ENCODE data around the gene HOXB9.

The HOXB9 gene

DNA sequence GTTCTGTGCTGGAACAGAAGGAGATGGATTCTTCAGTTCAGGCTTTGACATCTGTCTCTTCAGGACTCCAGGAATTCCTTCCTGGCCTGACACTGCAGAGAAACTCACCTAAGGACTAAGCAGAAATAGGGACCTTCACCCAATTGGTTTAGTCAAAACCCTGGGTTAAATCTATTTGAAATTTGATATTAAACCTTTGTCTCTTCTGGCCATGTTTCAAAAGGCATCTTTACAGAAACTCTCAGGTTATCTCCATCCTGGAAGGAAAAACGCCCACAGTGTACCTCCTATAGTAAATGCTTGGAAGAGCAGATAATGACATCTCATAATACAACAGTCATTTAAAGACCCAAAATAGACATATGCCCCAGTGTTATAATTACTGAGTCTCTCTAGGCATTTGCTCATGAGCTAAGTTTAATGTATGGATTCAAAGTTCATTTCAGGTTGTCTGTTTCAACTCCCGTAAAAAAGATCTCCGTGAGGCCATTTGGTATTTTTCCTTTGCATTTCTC is 42.4 kb downstream of the HOXB9 start:
- DNase-seq (ENCODE audit: low read depth), result no peak

DNA sequence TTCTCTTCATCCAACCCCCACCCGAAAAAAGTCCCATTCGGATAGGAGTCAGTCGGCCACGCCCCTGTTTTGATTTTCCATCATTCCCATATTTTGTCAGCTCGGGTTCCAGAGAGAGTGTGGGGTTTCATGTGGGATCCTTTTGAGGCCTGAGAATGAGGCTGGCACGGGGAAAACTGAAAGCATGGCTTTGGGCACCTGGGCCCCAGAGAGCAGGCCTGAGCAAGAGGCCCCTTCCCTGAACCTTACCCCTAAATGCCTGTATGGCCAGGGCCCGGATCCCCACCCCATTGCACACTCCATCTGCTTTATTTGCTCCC is 43.4 kb downstream of the HOXB9 start:
- DNase-seq (ENCODE audit: low read depth), result no peak

DNA sequence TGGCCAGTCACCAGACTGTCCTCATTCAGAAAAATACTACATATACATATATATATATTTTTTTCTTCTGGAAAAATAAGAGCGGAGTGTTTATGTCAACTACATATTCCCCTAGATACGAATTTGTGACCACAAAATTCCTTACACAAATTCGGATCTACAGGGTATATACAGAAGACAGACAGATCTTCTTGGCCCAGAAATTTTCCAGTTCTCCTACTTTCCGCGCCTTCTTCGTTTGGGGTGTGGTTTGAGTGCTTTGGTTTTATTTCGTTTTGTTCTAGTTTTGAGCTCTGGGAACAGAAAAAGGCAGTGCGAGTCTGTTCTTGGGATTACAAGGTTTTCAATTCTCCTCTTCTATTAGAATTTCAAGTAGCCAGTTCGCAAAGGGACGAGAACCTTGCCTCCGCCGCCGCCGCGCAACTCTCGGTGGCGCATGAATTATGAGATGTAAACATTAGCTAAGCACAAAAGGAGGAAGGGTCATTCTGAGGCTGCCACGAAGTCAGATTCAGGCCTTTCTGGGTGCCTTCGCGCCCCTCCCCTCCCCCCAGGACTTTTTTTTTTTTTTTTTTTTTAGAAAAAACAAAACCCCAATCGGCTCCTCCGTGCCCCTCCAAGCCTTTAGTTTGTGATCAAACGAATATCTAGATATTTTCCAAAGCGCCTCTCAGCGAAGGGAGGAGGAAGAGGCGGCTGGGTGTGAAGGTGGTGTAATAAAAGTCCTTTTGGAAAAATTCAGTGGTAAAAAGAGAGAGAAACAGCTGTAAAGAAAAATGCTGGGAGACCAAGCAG is 46.2 kb downstream of the HOXB9 start:
- DNase-seq (ENCODE audit: low read depth), result no peak

DNA sequence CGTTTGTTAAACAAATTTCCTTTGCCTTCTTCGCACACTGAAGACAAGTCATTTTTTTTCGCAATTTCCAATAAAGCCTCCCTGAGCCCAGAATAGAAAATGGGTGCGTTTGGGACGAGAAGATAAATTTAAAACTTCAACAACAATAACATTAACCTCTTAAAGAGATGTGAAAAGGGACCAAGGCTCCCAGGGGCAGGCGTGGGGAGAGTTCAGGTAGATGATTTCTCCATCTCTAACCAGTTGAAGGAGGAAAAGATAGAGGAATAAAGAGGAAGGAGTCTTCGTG is 46.7 kb downstream of the HOXB9 start:
- no peak for DNase-seq (ENCODE audit: low read depth)

DNA sequence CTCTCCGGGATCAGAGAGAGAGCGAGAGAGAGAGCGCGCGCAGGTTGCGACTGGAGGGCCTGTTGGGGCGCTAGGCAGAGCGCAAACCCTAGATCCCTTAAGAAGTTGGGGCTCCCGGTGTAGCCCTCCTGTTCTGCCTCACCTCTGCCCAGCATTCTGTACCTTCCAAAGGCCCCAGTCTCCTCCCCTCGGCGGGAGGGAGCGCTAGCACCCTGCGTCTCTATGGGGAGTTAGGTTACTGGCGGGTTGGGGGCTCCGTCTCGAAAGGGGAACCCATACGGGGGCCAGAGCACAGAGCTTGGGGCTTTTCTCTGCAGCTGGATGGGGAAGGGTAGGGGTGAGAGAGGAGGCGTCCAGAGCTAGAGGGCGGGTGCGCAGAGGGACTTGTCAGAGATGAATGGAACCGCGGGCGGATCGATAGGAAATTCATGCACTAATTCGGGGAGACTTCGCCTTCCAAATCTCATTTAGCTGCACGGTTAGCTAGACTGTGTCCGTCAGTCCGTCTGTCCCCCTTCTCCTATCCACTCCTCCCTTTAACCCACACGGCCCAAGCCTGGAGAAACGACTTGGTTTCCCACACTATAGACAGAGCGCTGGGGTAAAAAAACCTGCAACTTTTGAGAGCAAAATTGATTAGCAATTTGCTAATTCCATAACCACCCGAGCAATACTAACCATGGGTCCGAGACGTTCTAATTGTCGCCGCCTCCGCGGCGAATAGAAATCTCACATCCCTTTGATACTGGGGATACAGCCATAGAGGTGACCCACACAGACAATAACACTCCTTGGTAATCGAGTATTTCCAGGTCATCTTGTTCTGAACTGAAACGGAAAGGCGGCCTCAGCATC is 47.3 kb downstream of the HOXB9 start:
- DNase-seq (ENCODE audit: low read depth), result no peak

DNA sequence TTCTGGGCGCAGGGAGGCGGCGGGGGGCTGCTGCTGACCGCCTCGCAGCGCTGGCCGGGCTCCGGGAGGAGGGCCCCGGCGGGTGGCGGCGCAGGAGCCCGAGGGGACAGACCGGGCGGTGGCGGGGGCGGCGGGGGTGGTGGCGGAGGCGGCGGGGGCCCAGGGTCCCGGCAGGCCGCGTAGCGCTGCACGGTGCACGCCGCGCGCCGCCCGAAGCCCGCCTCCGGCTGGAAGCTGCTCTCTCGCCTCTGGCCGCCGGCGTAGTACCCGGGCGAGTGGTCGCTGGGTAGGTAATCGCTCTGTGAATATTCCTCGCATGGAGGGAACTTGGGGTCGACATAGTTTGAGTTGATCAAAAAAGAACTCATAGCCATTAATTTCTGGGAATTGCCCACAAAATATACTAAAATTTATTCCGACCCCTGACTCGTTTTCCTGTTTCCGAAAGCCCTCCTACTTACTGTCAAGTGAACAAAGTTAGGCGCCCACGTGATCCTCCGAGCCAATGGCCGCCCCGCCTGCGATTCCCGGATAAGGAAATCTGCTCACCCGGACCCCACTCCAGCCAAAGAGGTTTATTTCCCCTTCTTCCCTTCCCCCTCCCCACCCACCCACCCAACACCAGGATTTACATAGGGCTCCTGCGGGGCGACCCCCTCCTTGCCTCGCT is 48.1 kb downstream of the HOXB9 start, which contains the start of gene HOXB4:
TSS of gene HOXB4 (minus strand) at position 405 of the 670 bp plus-strand sequence. CDS start at position 374, 31 bp downstream.
- no peak for DNase-seq (ENCODE audit: low read depth)

DNA sequence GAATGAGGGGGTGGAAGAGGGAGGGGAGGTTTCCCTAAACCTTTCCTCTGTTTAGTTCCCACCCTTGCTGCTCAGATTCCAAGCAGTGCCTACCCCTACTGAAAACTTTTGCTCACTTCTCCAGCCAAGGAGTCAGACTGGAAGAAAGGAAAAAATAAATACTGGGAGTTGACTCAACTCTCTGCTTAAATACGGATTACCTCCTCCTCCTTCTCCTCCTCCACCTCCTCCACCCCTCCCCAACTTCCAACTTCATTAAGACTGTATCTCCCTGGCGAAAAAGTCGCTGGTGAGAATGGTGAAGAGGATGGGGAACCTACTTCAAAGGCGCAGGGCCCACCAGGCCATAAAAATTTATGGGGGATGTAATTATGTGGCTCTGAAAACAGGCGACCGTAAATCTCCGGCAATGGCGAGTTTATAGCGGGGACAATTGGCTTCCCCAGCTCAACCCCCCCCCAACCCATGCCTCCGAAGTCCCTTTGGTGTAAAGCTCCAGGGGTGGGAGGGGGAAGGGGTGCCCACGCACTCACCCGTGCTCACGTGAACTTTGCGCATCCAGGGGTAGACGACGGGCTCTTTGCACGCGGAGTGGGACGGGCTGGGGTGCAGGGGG is 48.7 kb downstream of the HOXB9 start:
- no peak for DNase-seq (ENCODE audit: low read depth)

DNA sequence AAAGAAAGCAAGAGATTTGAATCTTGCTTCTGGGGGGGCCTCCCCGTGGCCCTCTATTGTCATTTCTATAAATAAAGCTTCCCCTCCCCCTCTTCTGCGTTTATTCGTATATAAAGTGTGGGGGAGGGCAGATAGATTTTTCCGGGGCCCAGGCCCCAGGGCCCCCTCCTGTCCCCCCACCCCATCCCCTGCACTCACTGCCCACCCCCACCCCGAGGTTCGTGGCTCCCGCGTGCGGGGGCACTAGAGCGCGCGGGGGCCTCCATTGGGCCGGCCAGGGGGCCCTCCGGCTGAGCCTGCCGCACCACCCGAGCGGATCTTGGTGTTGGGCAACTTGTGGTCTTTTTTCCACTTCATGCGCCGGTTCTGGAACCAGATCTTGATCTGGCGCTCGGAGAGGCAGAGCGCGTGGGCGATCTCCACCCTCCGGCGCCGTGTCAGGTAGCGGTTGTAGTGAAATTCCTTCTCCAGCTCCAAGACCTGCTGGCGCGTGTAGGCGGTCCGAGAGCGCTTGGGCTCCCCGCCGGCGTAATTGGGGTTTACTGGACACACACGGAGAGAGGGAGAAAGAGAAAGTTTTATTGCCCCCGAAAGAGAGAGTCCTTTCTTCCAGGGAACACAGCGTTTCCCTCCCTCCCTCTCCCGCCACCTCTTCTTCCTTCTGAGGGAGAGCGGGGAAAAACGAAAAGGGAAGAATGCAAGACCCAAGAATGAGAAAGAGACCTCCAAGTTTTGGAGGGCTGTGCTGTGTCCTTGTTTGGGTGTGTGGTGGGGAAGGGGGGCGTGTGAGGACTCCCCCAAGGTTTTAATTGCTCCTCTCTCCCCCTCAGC is 49.5 kb downstream of the HOXB9 start:
- no peak for DNase-seq (ENCODE audit: low read depth)

DNA sequence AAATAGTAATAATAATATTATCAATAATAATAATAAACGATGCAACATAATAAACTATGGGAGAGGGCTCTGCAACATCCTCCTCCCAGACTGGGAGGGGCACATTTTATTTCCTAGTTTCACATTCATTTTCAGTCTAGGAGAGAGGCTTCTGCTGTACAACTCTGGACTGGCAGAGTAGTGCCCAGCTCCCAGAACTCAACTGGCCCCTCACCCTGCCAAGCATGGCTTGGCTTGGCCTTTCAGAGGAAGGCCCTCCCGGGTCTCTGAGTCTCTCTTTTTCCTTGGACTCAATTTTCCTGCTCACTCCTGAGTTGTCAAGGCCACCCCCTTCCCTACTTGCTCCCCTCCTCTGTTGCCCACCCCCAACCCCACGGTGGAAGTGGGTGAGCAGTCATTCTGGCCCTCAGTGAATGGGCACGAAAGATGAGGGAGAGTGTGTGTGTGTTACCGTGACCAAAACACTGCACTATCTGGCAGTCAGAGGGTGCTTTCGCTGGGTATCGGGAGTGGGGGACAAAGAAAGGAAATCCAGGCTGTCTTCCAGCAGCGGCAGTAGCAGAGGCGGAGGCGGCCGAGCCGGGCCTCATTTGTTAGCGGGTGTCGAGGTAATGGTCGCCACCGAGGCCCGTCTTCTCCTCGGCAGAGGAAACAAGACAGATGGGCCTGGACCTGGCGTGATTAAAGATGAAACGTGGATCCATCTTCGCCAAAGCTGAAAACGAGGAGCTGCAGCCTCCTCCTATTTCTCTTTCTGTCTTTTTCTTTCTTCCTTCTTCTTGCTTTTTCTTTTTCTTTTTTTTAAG is 50.3 kb downstream of the HOXB9 start:
- no peak for DNase-seq (ENCODE audit: low read depth)

DNA sequence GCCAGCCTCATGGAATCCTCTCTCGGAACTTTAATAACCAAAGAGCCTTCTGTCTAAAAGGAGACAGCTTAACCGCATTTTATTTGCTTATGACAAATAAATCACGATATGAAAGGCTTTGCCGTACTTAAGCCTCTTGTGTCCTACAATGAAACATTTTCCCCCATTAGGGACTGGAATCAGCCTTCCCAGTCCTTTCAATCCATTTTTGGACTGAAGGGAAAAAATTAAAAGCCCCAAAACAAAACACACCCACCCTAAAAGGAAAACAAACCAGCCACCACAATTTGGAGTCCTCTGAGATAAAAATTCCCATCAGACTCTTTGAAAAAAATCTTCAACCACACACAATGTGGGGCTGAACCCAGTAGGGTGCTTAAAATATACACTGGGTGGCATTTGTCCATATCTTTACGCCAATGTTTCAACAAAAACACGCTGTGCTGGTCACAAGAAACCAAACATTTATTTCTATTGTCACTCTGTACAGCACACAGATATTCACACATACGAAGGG is 51.0 kb downstream of the HOXB9 start:
- DNase-seq (ENCODE audit: low read depth), result no peak

DNA sequence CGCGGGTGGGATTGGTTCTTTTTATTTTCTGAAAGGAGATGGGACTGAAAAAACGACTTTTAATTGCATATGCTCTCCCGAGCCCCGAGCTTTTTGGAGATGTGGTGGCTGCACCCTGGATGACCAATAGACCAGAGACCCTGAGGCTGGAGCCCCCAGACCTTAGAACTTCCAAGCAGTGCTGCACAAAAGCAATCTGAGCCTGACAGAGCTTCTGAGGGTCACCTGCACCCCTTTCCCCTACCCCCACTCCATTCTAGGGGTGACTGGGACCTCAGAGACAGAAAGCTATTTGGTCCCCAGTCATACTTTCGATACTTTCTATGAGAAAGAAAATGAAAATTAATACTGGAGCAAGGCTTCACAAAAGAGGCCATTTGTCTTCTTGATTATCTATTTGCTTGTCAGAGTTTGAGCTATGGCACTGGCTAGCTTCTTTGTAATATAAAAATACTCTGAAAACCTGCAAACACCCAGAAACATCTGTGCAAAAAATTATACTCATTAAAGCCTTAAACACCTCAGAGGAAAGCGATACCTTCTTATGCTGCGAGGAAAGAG is 51.6 kb downstream of the HOXB9 start:
- no peak for DNase-seq (ENCODE audit: low read depth)

DNA sequence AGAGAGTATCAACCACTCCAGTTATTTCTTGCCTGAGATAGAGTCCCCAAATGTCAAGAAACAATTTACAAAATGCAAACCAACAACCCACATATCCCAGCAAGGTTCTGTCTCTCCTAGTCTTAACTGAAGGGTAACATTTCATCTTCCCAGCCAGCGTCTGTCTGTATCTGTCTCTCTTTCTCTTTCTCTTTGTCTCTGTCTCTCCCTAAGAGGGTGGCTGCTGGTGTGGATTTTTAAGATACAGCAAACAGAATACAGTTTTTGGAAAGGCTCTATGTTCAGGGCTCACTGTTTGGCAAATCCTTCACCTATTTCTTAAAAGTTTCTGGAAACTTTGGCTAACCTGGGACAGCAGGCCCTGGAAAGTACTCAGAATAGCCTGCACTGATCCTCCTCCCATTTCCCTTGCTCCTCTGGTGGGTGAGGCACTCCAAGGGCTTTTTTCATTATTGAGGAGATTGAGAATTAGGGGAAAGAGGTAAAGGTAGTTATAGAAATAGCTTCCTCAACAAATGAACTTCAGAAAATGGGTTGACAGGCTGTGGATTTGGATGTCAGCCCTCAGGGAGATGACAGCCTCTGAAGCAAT is 54.2 kb downstream of the HOXB9 start:
- DNase-seq (ENCODE audit: low read depth), result no peak

All from fibroblast of gingiva (primary cell).